Astrocyte (in vitro differentiated cells and primary cell): ENCODE measurements around the gene ARRDC3.

Experiments
- EZH2 ChIP-seq: IDR thresholded peaks from 2 replicates; pipeline ENCODE4 v1.6.1; 2012; ENCODE audit warnings: mild to moderate bottlenecking, low read length, inconsistent platforms; ENCODE audit not compliant: insufficient read depth
- TF ChIP-seq, protein P1 (sequence below): IDR thresholded peaks from 2 replicates; pipeline ENCODE4 v1.5.1; 2011; ENCODE audit warnings: low read depth, mild to moderate bottlenecking, inconsistent platforms, low read length, moderate library complexity; ENCODE audit not compliant: insufficient read depth

- TF ChIP-seq, protein P1, sequence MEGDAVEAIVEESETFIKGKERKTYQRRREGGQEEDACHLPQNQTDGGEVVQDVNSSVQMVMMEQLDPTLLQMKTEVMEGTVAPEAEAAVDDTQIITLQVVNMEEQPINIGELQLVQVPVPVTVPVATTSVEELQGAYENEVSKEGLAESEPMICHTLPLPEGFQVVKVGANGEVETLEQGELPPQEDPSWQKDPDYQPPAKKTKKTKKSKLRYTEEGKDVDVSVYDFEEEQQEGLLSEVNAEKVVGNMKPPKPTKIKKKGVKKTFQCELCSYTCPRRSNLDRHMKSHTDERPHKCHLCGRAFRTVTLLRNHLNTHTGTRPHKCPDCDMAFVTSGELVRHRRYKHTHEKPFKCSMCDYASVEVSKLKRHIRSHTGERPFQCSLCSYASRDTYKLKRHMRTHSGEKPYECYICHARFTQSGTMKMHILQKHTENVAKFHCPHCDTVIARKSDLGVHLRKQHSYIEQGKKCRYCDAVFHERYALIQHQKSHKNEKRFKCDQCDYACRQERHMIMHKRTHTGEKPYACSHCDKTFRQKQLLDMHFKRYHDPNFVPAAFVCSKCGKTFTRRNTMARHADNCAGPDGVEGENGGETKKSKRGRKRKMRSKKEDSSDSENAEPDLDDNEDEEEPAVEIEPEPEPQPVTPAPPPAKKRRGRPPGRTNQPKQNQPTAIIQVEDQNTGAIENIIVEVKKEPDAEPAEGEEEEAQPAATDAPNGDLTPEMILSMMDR, result no peak
- no peak for TF ChIP-seq EZH2
Measured at GRCh38 chr5:91381239-91381773, 1.8 kb downstream of the ARRDC3 start.
